Neural progenitor cell (in vitro differentiated cells): ENCODE data around the gene DEAF1. TPM values are rescaled to one million over a fixed set of nuclear protein-coding genes. Genes with fewer than 3 reads are reported as not detected.
A peak's percentile ranks its signal among the peaks of the same experiment; 100 is the strongest.

ENCODE experiments used
- DNase-seq: peaks from one replicate; pipeline ENCODE4 v3.0.0-alpha.2; 2016; ENCODE audit warnings: low spot score
- H2AFZ ChIP-seq: fragments of 200-600 bp; sonication (generic); replicated peaks from 2 replicates; pipeline ENCODE4 v1.6.1; 2016; ENCODE audit warnings: antibody characterized with exemption
- H3F3A ChIP-seq: fragments of 200-600 bp; sonication (generic); 2 replicates; pipeline ENCODE4 v1.6.1; 2016; ENCODE audit warnings: antibody characterized with exemption, low read depth
- H3K27ac ChIP-seq: fragments of 200-600 bp; sonication (generic); 2 replicates; pipeline ENCODE4 v1.5.1; 2016; ENCODE audit warnings: mild to moderate bottlenecking
- H3K27me3 ChIP-seq: fragments of 200-600 bp; sonication (generic); 2 replicates; pipeline ENCODE4 v1.6.1; 2016; ENCODE audit warnings: mild to moderate bottlenecking, moderate library complexity
- H3K36me3 ChIP-seq: fragments of 200-600 bp; sonication (generic); 2 replicates; pipeline ENCODE4 v1.5.1; 2016
- H3K4me1 ChIP-seq: fragments of 200-600 bp; sonication (generic); 2 replicates; pipeline ENCODE4 v1.6.1; 2016; ENCODE audit warnings: mixed run types
- H3K4me2 ChIP-seq: fragments of 200-600 bp; sonication (generic); 2 replicates; pipeline ENCODE4 v1.6.1; 2016
- H3K4me3 ChIP-seq: fragments of 200-600 bp; sonication (generic); 2 replicates; pipeline ENCODE4 v1.5.1; 2016
- H3K79me2 ChIP-seq: fragments of 200-600 bp; sonication (generic); 2 replicates; pipeline ENCODE4 v1.6.1; 2016; ENCODE audit warnings: low read depth
- H3K9ac ChIP-seq: fragments of 200-600 bp; sonication (generic); 2 replicates; pipeline ENCODE4 v1.6.1; 2016
- H3K9me3 ChIP-seq: fragments of 200-600 bp; sonication (generic); 2 replicates; pipeline ENCODE4 v1.5.1; 2016; ENCODE audit warnings: low read depth
- H4K20me1 ChIP-seq: fragments of 200-600 bp; sonication (generic); 2 replicates; pipeline ENCODE4 v1.6.1; 2016; ENCODE audit warnings: low read depth
- H3K27ac Mint-ChIP-seq: 3 replicates; pipeline ENCODE4 v1.8.0; 2021; ENCODE audit warnings: mixed read lengths
- H3K27me3 Mint-ChIP-seq: 2 replicates; pipeline ENCODE4 v1.8.0; 2022; ENCODE audit warnings: low read depth, mild to moderate bottlenecking, inconsistent platforms, moderate library complexity, mixed read lengths; ENCODE audit not compliant: insufficient read depth
- H3K36me3 Mint-ChIP-seq: 3 replicates; pipeline ENCODE4 v1.8.0; 2021; ENCODE audit warnings: mixed read lengths
- H3K4me1 Mint-ChIP-seq: 3 replicates; pipeline ENCODE4 v1.8.0; 2021; ENCODE audit warnings: mixed read lengths
- H3K4me3 Mint-ChIP-seq: 3 replicates; pipeline ENCODE4 v1.8.0; 2021; ENCODE audit warnings: mild to moderate bottlenecking, moderate library complexity, mixed read lengths
- H3K9me3 Mint-ChIP-seq: 3 replicates; pipeline ENCODE4 v1.8.0; 2020; ENCODE audit warnings: mixed read lengths
- EZH2 ChIP-seq: fragments of 200-600 bp; sonication (generic); IDR thresholded peaks from 2 replicates; pipeline ENCODE4 v1.6.1; 2017; ENCODE audit warnings: antibody characterized with exemption, mild to moderate bottlenecking, moderate library complexity
- EZH2phosphoT487 ChIP-seq: fragments of 200-600 bp; sonication (generic); IDR thresholded peaks from 2 replicates; pipeline ENCODE4 v1.6.1; 2017; ENCODE audit warnings: antibody characterized with exemption
- total RNA-seq: library from RNA; depleted of rRNA; stranded (reverse); fragments of >200 nt; gene quantifications from 2 replicates; pipeline ENCODE4 v1.2.3, GENCODE V29; 2015; ENCODE audit warnings: low replicate concordance
- TF ChIP-seq, protein P1 (sequence below): fragments of 200-600 bp; sonication (generic); IDR thresholded peaks from 2 replicates; pipeline ENCODE4 v1.5.1; 2017; ENCODE audit warnings: antibody characterized with exemption, mild to moderate bottlenecking

DEAF1 gene
- total RNA-seq, 1 donor from 2014 or later, result 38.4 TPM

DNA sequence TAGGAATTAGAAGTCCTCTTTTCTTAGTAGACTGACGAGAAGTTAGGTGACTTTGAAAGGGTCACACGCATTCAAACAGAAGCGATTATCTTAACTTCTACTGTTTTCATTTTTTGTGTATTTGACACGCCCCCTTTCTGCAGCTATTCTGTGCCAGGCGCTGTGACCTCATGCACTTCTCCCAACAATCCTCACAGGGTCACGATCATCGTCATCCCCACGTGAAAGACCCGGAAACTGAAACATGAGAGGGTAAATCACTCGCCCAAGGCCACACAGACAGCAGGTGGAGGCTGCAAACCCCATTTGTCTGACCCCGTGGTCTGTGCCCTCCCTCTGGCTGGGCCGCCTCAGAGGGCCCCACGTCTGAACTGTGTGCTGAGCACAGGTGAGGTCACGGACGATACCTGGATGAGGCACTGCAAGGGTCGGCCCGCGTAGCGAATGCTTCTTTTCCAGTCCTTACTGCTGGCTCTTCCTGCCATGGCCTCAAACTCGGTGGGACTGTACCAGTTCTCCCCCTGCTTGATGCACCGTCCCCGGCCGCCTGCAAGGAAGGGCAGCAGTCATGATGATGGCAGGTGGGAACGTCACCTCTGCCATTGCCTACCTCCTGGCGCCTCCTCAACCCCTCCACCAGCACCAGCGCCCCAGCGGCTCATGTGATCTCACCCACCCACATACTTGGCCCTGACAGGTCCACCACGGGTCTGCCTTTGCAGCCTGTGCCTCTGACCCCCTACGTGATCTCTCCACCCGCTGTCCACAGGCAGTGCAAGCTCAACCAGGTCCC, 8.4 kb downstream of the DEAF1 start:
- Histone ChIP-seq H4K20me1 (peaks cover 8% of the 10 kb centered on the region), H3K4me2 (no peak overlapping the region), H3K9ac (no peak overlapping the region), H3K79me2 (peaks cover 21% of the 10 kb centered on the region), H3K27me3 (no peaks in the 10 kb centered on the region), H3K9me3 (no peaks in the 10 kb centered on the region), H2AFZ (no peak overlapping the region), H3K4me3 (no peak overlapping the region), H3F3A (no peaks in the 10 kb centered on the region), H3K4me1 (no peaks in the 10 kb centered on the region), H3K36me3 (peaks cover 6% of the 10 kb centered on the region), H3K27ac (no peak overlapping the region)
- H3K27me3 Mint-ChIP-seq, result peaks cover 4% of the 10 kb centered on the region
- DNase-seq, result no peak
- H3K4me1 Mint-ChIP-seq, result peaks cover 5% of the 10 kb centered on the region
- H3K4me3 Mint-ChIP-seq, result no peak overlapping the region
- H3K9me3 Mint-ChIP-seq, result no peaks in the 10 kb centered on the region
- H3K36me3 Mint-ChIP-seq, result peaks cover 41% of the 10 kb centered on the region
- H3K27ac Mint-ChIP-seq, result no peak overlapping the region
- TF ChIP-seq EZH2, result no peak
- TF ChIP-seq EZH2phosphoT487, result no peak
- TF ChIP-seq, protein P1, sequence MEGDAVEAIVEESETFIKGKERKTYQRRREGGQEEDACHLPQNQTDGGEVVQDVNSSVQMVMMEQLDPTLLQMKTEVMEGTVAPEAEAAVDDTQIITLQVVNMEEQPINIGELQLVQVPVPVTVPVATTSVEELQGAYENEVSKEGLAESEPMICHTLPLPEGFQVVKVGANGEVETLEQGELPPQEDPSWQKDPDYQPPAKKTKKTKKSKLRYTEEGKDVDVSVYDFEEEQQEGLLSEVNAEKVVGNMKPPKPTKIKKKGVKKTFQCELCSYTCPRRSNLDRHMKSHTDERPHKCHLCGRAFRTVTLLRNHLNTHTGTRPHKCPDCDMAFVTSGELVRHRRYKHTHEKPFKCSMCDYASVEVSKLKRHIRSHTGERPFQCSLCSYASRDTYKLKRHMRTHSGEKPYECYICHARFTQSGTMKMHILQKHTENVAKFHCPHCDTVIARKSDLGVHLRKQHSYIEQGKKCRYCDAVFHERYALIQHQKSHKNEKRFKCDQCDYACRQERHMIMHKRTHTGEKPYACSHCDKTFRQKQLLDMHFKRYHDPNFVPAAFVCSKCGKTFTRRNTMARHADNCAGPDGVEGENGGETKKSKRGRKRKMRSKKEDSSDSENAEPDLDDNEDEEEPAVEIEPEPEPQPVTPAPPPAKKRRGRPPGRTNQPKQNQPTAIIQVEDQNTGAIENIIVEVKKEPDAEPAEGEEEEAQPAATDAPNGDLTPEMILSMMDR, result no peak

DNA sequence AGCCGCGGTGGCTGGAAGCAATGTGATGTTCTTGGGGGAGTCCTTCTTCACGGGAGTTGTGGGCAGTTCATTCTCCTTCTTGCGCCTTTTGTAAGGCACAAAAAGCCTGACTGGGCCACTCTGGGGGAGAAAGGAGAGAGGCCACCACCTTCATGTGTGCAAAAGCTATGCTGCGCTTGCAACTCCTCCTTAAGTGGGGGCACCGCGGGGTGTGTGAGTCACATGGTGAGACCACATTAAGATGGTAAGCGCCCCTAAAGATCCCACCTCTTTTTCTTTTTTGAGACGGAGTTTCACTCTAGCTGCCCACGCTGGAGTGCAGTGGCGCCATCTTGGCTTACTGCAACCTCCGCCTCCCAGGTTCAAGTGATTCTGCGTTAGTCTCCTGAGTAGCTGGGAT, 14.1 kb downstream of the DEAF1 start:
- no peak overlapping the region for H2AFZ ChIP-seq
- peaks cover 35% of the 10 kb centered on the region for H3K36me3 Mint-ChIP-seq
- H3K9me3 Mint-ChIP-seq, result no peaks in the 10 kb centered on the region
- DNase-seq, result no peak
- peaks cover 4% of the 10 kb centered on the region for H3K27me3 Mint-ChIP-seq
- H3K4me1 Mint-ChIP-seq, result no peaks in the 10 kb centered on the region
- no peaks in the 10 kb centered on the region for H4K20me1 ChIP-seq
- no peak for TF ChIP-seq EZH2
- TF ChIP-seq, protein P1, result no peak
- no peak for TF ChIP-seq EZH2phosphoT487
- H3K4me3 Mint-ChIP-seq, result no peak overlapping the region
- no peak overlapping the region for H3K4me3 ChIP-seq
- peaks cover 6% of the 10 kb centered on the region for H3K36me3 ChIP-seq
- no peaks in the 10 kb centered on the region for H3K4me1 ChIP-seq
- H3K9me3 ChIP-seq, result no peaks in the 10 kb centered on the region
- H3K27ac ChIP-seq, result no peak overlapping the region
- H3F3A ChIP-seq, result no peaks in the 10 kb centered on the region
- H3K4me2 ChIP-seq, result no peak overlapping the region
- no peaks in the 10 kb centered on the region for H3K27me3 ChIP-seq
- H3K27ac Mint-ChIP-seq, result no peak overlapping the region
- no peak overlapping the region for H3K9ac ChIP-seq
- H3K79me2 ChIP-seq, result no peaks in the 10 kb centered on the region

DNA sequence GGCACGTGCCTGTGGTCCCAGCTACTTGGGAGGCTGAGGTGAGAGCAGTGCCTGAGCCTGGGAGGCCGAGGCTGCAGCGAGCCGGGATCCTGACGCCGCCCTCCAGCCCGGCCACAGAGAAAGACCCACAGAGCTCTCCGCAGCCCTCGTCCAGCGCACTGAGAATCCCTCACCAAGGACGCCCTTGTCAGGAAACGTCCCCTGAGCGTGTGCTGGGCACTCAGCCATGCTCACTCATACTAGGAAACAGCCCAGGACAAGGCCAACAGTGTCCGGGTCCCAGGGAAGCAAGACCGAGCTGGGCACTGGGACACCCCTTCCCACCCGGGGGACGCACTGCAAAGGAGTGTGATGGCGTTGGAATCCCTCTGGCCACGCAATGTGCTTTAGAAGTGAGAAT, 14.5 kb downstream of the DEAF1 start:
- Mint-ChIP-seq H3K36me3 (peaks cover 35% of the 10 kb centered on the region), H3K9me3 (no peaks in the 10 kb centered on the region), H3K4me3 (peak overlapping the region; percentile 53), H3K4me1 (no peaks in the 10 kb centered on the region), H3K27ac (no peak overlapping the region), H3K27me3 (peaks cover 4% of the 10 kb centered on the region)
- Histone ChIP-seq H2AFZ (no peak overlapping the region), H3F3A (no peaks in the 10 kb centered on the region), H3K27me3 (no peaks in the 10 kb centered on the region), H3K9me3 (no peaks in the 10 kb centered on the region), H3K4me2 (no peak overlapping the region), H3K4me3 (no peak overlapping the region), H3K27ac (no peak overlapping the region), H3K79me2 (no peaks in the 10 kb centered on the region), H3K9ac (no peak overlapping the region), H3K4me1 (no peaks in the 10 kb centered on the region), H4K20me1 (no peaks in the 10 kb centered on the region), H3K36me3 (peaks cover 6% of the 10 kb centered on the region)
- TF ChIP-seq EZH2phosphoT487 (no peak), EZH2 (no peak)
- TF ChIP-seq, protein P1, result no peak
- DNase-seq, result no peak
